ENCODE measurements around the gene MCC.

GRCh38 chr5:113122053-113122452, 366.2 kb downstream of the MCC start:
- TF ChIP-seq CTCF (IDR thresholded peaks at IDR 0.05; ENCODE audit: insufficient read depth, low read length, poor library complexity, severe bottlenecking) (no peak), EZH2phosphoT487 (conservative IDR thresholded peaks at IDR 0.05; ENCODE audit: low read length) (no peak)
